Sigmoid colon (tissue), 7 donors: ENCODE measurements around the gene PTPN6. TPM values are rescaled to one million over a fixed set of nuclear protein-coding genes. Genes with fewer than 3 reads are reported as not detected.

Source experiments
- DNase-seq: peaks from one replicate; pipeline ENCODE4 v3.0.0-alpha.2; 2019
- H3K27ac ChIP-seq, 4 donors: fragments of 200-600 bp; sonication (generic); one replicate each; pipeline ENCODE4 v1.5.1; 2016 to 2019; ENCODE audit warnings: mild to moderate bottlenecking in 1 of 4
- H3K27me3 ChIP-seq, 3 donors: fragments of 200-600 bp; sonication (generic); one replicate each; pipeline ENCODE4 v1.5.1; 2019; ENCODE audit warnings: mild to moderate bottlenecking in 1 of 3
- H3K36me3 ChIP-seq, 4 donors: fragments of 200-600 bp; sonication (generic); one replicate each; pipeline ENCODE4 v1.5.1; 2016 to 2019
- H3K4me1 ChIP-seq, 4 donors: fragments of 200-600 bp; sonication (generic); one replicate each; pipeline ENCODE4 v1.5.1; 2017 to 2019
- H3K4me3 ChIP-seq, 4 donors: fragments of 200-600 bp; sonication (generic); one replicate each; pipeline ENCODE4 v1.5.1; 2017 to 2019; ENCODE audit warnings: mild to moderate bottlenecking in 2 of 4, moderate library complexity in 1 of 4
- H3K9me3 ChIP-seq, 4 donors: fragments of 200-600 bp in 3 of 4; sonication (generic) in 3 of 4; one replicate each; pipeline versions ENCODE4 v1.5.1 to v1.6.1; 2013 to 2019
- CTCF ChIP-seq, 4 experiments: fragments of 450-650 bp in 3 of 4; fragments of 200-600 bp in 1 of 4; IDR thresholded peaks; one replicate each; pipeline ENCODE4 v1.5.1; 2016 to 2019; ENCODE audit warnings: antibody characterized with exemption in 4 of 4, mild to moderate bottlenecking in 3 of 4, moderate library complexity in 2 of 4
- EP300 ChIP-seq, 4 donors: sonication (generic); formaldehyde crosslinking; IDR thresholded peaks; one replicate each; pipeline ENCODE4 v1.6.1; 2017; ENCODE audit warnings: antibody characterized with exemption in 4 of 4
- POLR2A ChIP-seq, 2 donors: fragments of 450-650 bp; IDR thresholded peaks; one replicate each; pipeline ENCODE4 v1.6.1; 2016; ENCODE audit warnings: antibody characterized with exemption in 2 of 2, mild to moderate bottlenecking in 2 of 2, moderate library complexity in 2 of 2
- POLR2AphosphoS5 ChIP-seq, 4 donors: sonication (generic); formaldehyde crosslinking; IDR thresholded peaks; one replicate each; pipeline ENCODE4 v1.6.1; 2017; ENCODE audit warnings: antibody characterized with exemption in 4 of 4
- WGBS, 2 donors: extraction: QIAGEN DNeasy Blood & Tissue Kit; methylation state at CpG; one replicate each; pipeline ENCODE4 v1.1.7; 2013; 5-methylcytosine and 5-hydroxymethylcytosine counted together
- intact Hi-C: fragments of 100-400 bp; cut with DNase I; formaldehyde crosslinking; loops from one replicate; pipeline ENCODE4 v1.15.1; 2023
- polyA plus RNA-seq, 3 donors: library from polyadenylated mRNA; stranded (reverse); fragments of 200-250 nt; gene quantifications; one replicate each; pipeline ENCODE4 v1.2.3, GENCODE V29; 2013
- total RNA-seq, 4 donors: library from RNA; depleted of rRNA; stranded (reverse); fragments of >200 nt; gene quantifications; one replicate each; pipeline ENCODE4 v1.1.0, GENCODE V29; 2016
- donor health status: healthy with polysubstance abuse.
- donor health status: Bipolar disorder and iron deficiency.
- donor health status: healthy.

Gene PTPN6
- total and polyA plus RNA-seq, 7 donors = 5.3 to 92.4 (median 13.6) TPM

- 86 to 91% methylated on average over 10 of the region's 10 CpGs for WGBS, 2 donors
- H3K27ac ChIP-seq = no peak overlapping the region
- no peaks in the 10 kb centered on the region for H3K4me1 ChIP-seq
- no peak for DNase-seq
- H3K9me3 ChIP-seq = no peaks in the 10 kb centered on the region
- H3K4me3 ChIP-seq = no peak overlapping the region
- TF ChIP-seq EP300 (IDR thresholded peaks at IDR 0.05) (no peak), CTCF (IDR thresholded peaks at IDR 0.05) (no peak), POLR2A (IDR thresholded peaks at IDR 0.05) (no peak), POLR2AphosphoS5 (IDR thresholded peaks at IDR 0.05) (no peak)
- intact Hi-C loops = no loop called here
- H3K27me3 ChIP-seq = no peaks in the 10 kb centered on the region
- peaks cover 24 to 77% (median 40%) of the 10 kb centered on the region in 4 donors for H3K36me3 ChIP-seq
Observed at GRCh38 chr12:6981152-6982052, 30.2 kb downstream of the PTPN6 start.

- peaks cover 13 to 66% (median 34%) of the 10 kb centered on the region in 4 donors for H3K36me3 ChIP-seq
- H3K4me3 ChIP-seq = no peak overlapping the region
- TF ChIP-seq POLR2AphosphoS5 (IDR thresholded peaks at IDR 0.05) = no peak
- no peak for TF ChIP-seq POLR2A (IDR thresholded peaks at IDR 0.05)
- TF ChIP-seq CTCF (IDR thresholded peaks at IDR 0.05) = no peak
- intact Hi-C loops = no loop called here
- H3K27me3 ChIP-seq = no peaks in the 10 kb centered on the region
- H3K4me1 ChIP-seq = peaks cover 0 to 6% (median 4%) of the 10 kb centered on the region in 4 donors
- no peak overlapping the region for H3K27ac ChIP-seq
- no peaks in the 10 kb centered on the region for H3K9me3 ChIP-seq
- no peak for DNase-seq
- 89 to 92% methylated on average over 7 of the region's 7 CpGs for WGBS, 2 donors
Observed at GRCh38 chr12:6982532-6982931, 31.4 kb downstream of the PTPN6 start.

- H3K4me1 ChIP-seq = peaks cover 0 to 23% (median 19%) of the 10 kb centered on the region in 4 donors
- intact Hi-C loops = no loop called here
- peak overlapping the region; percentile 72 to 82 (median 80) for H3K27ac ChIP-seq
- H3K4me3 ChIP-seq = peak overlapping the region in 1 of 4 donors; percentile 2
- H3K36me3 ChIP-seq = peaks cover 0 to 11% (median 3%) of the 10 kb centered on the region in 4 donors
- no peaks in the 10 kb centered on the region for H3K9me3 ChIP-seq
- WGBS, 2 donors = 22 to 68% methylated on average over 11 of the region's 11 CpGs
- TF ChIP-seq EP300 (IDR thresholded peaks at IDR 0.05) (no peak), POLR2AphosphoS5 (IDR thresholded peaks at IDR 0.05) (peak in 3 of 4 donors; percentile 22 to 35 (median 32)), CTCF (IDR thresholded peaks at IDR 0.05) (no peak)
- H3K27me3 ChIP-seq = no peaks in the 10 kb centered on the region
- DNase-seq = peak; percentile 86
Observed at GRCh38 chr12:6987956-6988553, 36.9 kb downstream of the PTPN6 start.

GRCh38 chr12:6996040-6996441 lies 44.9 kb downstream of the PTPN6 start:
- WGBS, 2 donors = 75 to 78% methylated on average over 2 of the region's 2 CpGs
- intact Hi-C loops = no loop called here
- peaks cover 0 to 23% (median 6%) of the 10 kb centered on the region in 4 donors for H3K36me3 ChIP-seq
- H3K4me1 ChIP-seq = no peaks in the 10 kb centered on the region
- H3K27ac ChIP-seq = no peak overlapping the region
- DNase-seq = no peak
- TF ChIP-seq CTCF (IDR thresholded peaks at IDR 0.05) (no peak), EP300 (IDR thresholded peaks at IDR 0.05) (no peak), POLR2A (IDR thresholded peaks at IDR 0.05) (no peak), POLR2AphosphoS5 (IDR thresholded peaks at IDR 0.05) (no peak)
- H3K27me3 ChIP-seq = no peaks in the 10 kb centered on the region
- H3K9me3 ChIP-seq = no peaks in the 10 kb centered on the region
- H3K4me3 ChIP-seq = no peak overlapping the region
